AG08395 (cell line): ENCODE data around the gene MVP.

Experiments used
- DNase-seq: peaks from one replicate; pipeline ENCODE4 v3.0.0; 2012; ENCODE audit warnings: mixed read lengths, low spot score

Gene MVP

DNA sequence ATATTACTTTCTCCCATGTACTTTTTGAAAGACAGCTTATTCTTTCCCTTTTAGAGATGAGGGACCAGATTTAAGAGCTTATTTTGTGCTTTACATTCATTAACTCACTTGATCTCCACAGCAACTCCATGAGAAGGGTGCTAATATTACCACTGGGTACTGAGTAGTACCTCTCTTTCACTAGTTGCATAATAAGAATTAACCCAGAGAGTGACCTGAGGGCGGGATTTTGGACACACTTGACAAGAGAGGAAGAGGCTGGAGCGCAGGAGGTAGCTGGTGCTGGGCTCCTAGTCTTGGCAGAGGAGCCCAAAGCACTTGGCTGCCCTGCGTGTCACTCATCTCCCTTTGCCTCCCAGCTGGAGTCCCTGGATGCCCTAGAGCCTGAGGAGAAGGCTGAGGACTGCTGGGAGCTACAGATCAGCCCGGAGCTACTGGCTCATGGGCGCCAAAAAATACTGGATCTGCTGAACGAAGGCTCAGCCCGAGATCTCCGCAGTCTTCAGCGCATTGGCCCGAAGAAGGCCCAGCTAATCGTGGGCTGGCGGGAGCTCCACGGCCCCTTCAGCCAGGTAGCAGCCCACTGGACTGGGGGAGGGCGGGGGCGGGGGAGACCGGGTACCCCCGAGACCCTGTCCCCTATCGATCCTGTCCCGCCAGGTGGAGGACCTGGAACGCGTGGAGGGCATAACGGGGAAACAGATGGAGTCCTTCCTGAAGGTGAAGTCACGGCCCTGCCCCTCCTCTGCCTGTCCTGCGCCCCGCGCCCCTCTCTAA is 15.6 kb upstream of the MVP start:
- DNase-seq: peak; percentile 41

DNA sequence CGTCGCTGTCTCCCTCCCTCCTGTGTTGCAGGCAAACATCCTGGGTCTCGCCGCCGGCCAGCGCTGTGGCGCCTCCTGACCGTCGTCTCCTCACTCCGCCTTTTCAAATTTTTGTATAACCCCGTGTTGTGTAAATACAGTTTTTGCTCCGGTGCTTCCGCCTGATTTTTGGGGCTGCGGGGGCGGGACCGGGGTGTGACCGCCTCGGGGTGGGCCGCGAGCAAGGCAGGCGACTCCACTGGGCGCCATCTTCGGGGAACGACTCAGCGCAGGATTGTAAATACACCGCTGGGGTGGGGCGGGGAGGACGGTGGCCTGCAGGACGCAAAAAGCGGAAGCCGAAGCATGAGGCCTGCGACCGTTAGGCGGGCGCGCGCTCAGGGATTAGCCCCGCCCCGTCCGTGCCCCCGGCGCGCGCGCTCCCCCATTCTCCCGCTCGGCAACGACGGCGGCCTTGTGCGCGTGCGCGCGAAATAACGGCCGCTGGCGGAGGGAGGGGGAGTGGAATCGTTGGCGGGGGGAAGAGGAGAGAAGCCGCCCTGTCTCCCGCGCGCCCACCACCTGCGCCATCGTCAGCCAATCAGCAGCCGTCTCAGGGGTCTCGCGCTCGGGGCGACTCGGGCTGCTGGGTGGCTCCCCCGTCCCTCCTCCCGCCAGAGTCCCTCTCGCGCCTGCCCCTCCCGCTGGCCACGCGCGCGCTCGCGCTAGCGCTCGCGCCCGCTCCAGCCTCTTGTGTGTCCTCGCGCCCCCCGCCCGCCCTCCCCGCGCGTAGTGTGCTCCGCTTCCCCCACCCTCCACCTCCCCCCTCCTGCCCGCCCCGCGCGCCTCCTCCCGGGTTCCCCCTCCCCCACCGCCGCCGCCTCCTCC is 14.8 kb upstream of the MVP start:
- peak; percentile 95 for DNase-seq

DNA sequence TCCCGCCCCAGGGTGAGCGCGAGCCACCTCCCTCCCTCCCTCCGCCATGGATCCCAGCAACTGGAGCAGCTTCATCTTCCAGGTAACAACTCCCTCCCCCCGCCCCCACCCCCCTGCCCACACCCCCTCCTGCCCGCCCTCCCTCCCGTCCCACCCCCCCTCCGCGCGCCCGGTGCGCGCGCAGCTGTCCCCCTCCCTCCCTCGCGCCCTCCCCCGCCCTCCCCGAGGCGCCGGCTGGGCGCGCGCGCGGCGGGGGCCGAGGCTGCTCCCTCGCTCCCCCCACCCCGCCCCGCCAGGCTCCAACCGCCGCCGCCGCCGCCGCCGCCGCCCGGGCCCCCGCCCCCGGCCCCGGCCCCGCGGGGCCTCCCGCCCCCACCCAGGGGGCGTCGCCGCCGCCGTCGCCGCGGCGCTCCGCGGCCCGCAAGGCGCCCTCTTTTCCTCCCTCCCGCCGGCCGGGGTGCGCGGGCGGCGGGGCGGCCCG is 14.1 kb upstream of the MVP start, which contains the start of gene MAZ:
Gene MAZ, plus strand, starts transcription at position 431 of the 481 bp plus-strand sequence. CDS start 173 bp downstream, outside the sequence.
- DNase-seq: no peak

DNA sequence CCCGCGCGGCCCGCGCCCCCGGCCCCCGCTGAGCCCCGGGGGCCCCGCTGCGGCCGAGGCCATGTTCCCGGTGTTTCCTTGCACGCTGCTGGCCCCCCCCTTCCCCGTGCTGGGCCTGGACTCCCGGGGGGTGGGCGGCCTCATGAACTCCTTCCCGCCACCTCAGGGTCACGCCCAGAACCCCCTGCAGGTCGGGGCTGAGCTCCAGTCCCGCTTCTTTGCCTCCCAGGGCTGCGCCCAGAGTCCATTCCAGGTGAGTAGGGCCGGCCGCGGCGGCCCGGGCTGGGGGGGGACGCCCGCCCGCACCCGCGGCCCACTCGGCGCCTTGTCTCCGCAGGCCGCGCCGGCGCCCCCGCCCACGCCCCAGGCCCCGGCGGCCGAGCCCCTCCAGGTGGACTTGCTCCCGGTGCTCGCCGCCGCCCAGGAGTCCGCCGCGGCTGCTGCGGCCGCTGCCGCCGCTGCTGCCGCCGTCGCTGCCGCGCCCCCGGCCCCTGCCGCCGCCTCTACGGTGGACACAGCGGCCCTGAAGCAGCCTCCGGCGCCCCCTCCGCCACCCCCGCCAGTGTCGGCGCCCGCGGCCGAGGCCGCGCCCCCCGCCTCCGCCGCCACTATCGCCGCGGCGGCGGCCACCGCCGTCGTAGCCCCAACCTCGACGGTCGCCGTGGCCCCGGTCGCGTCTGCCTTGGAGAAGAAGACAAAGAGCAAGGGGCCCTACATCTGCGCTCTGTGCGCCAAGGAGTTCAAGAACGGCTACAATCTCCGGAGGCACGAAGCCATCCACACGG is 13.4 kb upstream of the MVP start:
- DNase-seq: no peak

DNA sequence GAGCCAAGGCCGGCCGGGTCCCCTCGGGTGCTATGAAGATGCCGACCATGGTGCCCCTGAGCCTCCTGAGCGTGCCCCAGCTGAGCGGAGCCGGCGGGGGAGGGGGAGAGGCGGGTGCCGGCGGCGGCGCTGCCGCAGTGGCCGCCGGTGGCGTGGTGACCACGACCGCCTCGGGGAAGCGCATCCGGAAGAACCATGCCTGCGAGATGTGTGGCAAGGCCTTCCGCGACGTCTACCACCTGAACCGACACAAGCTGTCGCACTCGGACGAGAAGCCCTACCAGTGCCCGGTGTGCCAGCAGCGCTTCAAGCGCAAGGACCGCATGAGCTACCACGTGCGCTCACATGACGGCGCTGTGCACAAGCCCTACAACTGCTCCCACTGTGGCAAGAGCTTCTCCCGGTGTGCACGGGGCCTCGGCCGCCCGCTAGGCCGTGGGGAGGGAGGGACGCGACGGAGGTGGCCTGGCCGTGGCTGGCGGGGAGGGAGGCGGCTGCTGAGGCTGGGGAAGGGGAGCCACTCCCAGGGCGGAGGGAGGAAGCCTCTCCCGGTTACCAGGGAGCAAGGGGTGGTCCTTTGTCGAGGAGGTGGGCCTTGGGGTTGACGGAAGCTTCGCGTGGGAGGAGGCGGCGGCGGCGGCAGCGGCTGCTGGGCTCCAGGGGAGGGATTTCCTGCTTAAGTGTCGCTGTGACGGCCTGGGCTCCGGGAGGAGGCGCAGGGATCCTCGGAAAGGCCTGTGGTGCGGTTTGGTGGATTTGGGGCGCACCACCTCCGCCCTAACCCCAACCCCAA is 12.6 kb upstream of the MVP start:
- peak; percentile 63 for DNase-seq

DNA sequence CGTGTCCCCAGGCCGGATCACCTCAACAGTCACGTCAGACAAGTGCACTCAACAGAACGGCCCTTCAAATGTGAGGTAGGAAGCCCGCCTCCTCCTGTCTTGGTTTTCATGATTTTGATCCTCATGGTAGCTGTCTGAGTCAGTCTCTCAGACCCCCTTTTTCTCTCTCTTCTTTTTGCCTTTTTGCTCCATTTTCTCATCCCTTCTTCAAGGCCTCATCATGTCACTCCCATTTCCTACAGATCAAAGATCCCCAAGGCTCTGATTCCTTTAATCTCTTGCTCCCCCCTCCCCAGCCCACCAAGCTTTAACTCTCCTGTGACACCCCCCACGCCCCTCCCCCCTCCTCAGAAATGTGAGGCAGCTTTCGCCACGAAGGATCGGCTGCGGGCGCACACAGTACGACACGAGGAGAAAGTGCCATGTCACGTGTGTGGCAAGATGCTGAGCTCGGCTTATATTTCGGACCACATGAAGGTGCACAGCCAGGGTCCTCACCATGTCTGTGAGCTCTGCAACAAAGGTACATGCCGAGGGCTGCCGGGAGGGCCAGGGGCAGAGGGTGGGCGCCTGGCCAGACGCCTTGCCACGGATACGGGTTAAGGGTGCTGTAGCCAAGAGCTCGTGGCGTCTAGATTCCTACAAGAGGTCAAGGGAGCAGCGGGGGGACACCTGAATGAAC is 11.9 kb upstream of the MVP start:
- no peak for DNase-seq

DNA sequence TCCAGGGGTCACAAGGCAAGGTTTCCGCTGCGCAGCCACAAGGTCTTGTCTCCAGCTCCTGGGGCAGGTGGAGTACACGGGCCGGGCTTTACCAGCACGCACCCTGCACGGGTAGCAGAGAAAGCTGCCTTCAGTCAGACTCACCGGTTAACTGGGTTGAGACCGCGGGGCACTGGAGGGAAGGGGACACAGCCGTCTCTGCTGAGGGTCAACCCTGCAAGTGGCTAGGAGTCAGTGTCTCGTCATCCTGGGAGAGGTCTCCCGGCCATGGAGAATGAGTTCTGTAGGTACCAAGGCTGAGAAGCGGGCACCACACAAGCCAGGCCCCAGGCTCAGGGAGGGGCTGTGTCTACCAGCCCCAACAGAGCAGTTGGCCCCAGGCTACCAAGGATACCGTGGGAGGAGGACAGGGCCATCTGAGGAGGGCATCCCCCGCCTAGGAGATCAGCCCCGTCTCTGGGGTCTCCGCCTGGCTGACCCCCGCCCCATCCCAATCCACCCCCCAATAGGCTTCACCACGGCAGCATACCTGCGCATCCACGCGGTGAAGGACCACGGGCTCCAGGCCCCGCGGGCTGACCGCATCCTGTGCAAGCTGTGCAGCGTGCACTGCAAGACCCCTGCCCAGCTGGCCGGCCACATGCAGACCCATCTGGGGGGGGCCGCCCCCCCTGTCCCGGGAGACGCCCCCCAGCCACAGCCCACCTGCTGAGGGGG is 11.1 kb upstream of the MVP start:
- no peak for DNase-seq

DNA sequence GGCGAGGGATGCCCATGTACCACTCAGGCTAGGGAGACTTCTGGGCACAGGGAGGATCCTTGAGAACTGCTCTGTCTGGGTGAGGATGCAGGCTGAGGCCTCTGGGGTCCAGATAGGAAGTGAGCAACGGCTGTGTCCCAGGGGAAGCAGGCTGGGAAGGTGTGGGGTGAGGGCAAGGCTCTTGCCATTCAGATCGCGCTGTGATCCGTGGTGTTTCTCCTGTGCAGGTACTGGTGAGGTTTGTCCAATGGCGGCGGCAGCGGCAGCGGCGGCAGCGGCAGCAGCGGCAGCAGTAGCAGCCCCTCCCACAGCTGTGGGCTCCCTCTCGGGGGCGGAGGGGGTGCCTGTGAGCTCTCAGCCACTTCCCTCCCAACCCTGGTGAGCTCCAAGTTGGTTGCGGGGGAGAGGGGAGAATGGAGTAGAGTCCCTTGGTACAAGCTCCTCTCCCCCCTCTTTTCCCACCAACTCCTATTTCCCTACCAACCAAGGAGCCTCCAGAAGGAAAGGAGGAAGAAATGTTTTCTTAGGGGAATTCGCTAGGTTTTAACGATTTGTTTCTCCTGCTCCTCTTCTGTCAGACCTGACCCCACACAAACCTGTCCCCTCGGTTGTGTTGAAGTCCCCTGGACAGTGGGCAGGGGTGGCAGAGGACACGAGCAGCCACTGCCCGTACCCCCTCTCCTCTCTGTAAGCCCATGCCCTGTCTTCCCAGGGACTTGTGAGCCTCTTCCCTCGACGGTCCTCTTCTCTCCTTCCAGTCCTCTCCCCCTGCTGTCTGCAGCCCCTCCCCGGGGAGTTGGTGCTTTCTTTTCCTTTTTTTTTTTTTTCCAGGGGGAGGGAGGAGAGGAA is 10.2 kb upstream of the MVP start:
- DNase-seq: no peak

DNA sequence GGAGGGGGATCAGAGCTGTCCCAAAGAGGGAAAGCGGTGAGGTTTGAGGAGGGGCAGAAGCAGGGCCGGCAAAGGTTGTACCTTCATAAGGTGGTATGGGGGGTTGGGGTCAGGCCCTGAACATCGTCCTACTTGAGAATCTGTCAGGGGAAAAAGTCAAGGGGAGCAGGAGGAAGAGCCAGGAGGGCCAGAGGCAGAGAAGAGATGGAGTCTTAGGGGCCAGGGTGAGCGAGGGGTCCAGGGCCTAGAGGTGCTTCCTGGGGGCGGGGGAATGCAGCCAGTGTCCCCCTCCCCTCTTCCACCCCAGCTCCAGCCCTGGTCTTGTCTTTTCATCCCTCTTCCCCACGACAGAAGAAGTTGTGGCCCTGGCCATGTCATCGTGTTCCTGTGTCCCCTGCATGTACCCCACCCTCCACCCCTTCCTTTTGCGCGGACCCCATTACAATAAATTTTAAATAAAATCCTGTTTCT is 9.5 kb upstream of the MVP start:
- DNase-seq: no peak

DNA sequence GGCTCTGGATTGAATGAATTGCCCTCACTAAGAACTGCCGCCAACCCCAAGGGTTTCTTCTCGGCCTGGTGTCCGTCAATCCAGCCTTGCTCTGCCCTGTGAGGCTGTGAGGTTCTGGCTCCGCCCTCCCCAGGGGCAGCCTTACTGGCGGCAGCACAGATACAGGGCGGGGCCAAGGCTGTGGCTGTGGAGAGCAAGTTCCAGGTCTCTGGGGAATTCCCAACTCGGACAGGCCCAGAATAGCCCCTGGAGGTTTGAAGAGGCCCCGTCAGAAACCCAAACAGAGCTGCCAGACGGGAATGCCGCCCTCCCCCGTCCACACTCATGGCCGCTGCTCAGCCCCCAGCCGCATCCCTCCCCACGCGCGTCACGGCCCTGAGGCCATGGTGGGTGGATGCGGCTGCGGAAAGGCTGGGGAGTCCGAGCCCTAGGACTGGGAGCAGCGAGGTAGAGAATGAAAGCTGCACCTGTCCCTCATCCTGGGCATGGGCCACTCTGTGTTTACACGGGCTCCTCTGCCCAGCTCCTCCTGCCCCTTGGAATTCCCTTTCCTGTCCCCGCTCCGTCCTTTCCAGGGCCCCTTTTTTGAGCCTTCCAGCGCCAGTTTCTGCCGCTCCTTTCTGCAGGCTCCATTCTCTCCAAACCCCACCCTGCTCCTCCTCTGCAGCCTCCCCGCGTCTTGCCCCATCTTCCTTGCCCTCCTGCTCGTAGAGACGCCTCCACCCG is 8.9 kb upstream of the MVP start:
- DNase-seq: peak; percentile 91

DNA sequence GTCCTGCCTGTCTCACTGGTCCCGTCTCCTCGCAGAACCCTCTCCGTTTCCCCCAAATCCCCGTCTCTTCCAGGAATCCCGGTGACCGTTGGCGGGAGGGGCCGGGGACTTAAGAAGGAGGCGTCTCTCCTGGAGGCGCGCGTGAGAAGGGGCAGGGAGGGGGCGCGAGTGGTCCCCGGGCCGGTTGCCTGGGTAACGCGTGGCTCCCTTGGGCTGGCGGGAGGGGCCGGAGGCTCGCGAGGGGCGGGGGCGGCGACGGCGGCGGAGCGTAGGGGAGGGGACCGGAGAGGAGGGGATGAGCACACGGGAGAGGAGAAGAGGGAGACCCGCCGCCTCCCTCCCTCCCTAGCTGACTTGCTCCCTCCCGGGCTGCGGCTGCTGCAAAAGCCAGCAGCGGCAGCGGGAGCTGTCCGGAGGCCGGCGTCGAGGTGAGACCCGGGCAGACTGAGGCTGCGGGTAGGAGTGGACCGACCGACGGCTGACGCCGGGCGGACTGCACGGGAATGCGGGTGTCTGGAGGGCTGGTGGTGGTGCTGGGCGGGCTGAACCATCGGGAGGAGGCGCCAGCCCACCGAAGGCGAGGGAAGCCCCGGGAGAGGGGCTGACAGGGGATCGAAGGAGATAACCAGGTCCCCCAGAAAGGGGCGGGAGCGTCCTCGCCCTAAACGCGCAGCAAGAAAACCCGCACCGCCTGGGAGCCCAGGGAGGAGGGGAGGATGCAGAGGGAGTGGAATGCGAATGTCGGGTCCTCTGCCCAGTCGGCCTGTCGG is 8.2 kb upstream of the MVP start, which contains the start of gene PRRT2:
Gene PRRT2, plus strand, starts transcription at position 298 of the 770 bp plus-strand sequence. CDS start 862 bp downstream, outside the sequence.
- DNase-seq: peak; percentile 18

DNA sequence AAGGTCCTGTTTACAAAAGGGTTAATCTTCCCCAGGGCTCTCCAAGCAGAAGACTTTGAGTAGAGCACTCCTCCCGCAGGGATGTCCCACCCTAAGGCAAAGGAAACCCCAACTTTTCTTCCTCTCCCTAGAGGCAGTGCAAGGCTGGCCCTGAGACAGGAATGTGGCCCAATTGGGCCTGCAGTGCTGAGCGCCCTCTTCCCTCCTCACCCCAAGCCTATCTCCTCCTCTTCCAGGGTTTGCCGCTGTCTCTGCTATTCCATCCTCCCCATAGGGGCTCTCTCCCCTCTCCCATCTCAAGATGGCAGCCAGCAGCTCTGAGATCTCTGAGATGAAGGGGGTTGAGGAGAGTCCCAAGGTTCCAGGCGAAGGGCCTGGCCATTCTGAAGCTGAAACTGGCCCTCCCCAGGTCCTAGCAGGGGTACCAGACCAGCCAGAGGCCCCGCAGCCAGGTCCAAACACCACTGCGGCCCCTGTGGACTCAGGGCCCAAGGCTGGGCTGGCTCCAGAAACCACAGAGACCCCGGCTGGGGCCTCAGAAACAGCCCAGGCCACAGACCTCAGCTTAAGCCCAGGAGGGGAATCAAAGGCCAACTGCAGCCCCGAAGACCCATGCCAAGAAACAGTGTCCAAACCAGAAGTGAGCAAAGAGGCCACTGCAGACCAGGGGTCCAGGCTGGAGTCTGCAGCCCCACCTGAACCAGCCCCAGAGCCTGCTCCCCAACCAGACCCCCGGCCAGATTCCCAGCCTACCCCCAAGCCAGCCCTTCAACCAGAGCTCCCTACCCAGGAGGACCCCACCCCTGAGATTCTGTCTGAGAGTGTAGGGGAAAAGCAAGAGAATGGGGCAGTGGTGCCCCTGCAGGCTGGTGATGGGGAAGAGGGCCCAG is 7.3 kb upstream of the MVP start:
- no peak for DNase-seq

DNA sequence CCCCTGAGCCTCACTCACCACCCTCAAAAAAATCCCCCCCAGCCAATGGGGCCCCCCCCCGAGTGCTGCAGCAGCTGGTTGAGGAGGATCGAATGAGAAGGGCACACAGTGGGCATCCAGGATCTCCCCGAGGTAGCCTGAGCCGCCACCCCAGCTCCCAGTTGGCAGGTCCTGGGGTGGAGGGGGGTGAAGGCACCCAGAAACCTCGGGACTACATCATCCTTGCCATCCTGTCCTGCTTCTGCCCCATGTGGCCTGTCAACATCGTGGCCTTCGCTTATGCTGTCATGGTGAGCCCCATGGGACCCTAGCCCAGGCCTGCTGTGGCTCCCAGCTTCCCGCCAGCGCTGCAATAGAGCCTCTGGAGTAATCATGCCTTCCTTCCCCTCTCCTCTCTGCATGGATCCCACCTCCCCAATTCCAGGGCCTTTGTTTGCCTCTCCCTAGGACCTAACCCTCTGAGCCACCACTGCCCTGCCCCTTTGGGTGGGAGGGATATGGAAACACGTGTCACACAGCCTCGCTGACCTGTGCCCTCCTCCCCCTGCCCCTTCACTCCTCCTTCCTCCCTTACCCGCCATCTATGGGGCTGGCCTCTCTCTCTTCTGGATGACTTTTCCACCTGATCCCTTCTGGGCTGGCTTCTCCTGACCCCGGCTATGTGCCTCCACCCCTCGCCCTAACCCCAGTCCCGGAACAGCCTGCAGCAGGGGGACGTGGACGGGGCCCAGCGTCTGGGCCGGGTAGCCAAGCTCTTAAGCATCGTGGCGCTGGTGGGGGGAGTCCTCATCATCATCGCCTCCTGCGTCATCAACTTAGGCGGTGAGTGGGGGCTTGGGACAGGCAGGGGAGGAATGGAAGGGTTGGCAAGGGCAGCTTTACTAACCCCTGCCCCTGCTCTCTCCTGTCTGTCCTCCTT is 6.4 kb upstream of the MVP start:
- no peak for DNase-seq

DNA sequence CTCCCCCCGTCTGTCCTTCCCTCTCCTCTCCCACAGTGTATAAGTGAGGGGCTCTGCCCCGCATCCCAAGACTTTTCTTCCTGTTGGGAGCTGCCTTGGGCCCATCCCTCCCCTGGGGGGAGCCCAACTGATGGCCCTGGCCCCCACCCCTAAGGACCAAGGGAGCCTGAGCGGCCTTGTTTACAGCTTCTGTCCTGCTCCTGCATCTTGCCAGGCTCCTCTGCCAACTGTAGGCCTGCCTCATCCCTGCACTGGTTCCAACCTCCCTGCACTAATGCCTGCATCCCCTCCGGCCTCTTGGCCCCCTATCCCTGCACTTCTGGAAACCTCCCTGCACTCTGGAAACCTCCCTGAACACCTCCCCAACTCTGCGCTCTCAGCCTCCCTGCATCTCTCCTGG is 5.7 kb upstream of the MVP start:
- DNase-seq: no peak

DNA sequence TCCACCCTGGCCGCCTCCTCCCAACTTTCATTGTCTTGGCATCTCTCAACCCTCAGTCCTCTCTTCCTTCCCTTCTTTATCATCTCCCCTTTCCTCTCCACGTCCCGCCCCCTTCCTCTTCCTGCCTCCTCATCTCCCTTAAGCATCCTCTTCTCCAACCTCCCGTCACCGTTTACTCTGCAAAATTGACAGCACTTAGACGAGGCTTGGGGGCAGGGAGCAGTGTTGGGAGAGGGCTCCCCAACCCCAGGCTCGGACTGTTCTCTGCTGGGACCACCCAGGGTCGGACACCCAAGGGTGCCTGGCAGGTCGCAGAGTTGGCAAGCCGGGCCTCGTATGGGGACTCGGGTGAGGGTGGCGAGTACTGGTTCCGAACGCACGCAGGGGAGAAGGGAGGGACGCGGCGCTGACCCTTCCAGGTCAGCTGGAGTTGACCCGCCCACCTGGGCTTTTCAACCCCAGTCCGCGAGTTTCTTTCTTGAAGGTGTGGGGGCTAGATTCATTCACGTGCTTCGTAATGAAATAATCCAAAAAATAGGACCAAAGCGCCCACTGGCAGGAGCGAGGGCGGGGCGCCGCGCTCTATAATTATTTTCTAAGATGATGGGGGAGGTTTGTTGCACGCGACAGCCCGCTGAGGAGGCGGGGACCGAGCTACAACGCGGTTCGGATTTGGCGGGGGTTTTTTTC is 5.1 kb upstream of the MVP start:
- no peak for DNase-seq
